Naive B cell (primary cell): ENCODE data around the gene PSAP. TPM values are rescaled to one million over a fixed set of nuclear protein-coding genes. Genes with fewer than 3 reads are reported as not detected.

Experiments
- ATAC-seq, 2 donors: fragments of 150-1000 bp; cut with Tn5 transposase; 2 replicates each; pipeline ENCODE4 v1.10.0; 2021; ENCODE audit warnings: low read depth in 2 of 2, mild to moderate bottlenecking in 2 of 2, moderate library complexity in 2 of 2
- DNase-seq: peaks from one replicate; pipeline ENCODE4 v3.0.0; 2022
- H3K27ac Mint-ChIP-seq, 6 donors: one replicate each; pipeline ENCODE4 v1.8.0; 2020 to 2022; ENCODE audit warnings: mild to moderate bottlenecking in 6 of 6, mixed read lengths in 6 of 6, moderate library complexity in 5 of 6, inconsistent platforms in 2 of 6
- H3K27me3 Mint-ChIP-seq, 3 donors: one replicate each; pipeline ENCODE4 v1.8.0; 2021 to 2022; ENCODE audit warnings: mixed read lengths in 3 of 3, mild to moderate bottlenecking in 1 of 3
- H3K36me3 Mint-ChIP-seq, 2 donors: one replicate each; pipeline ENCODE4 v1.8.0; 2020 to 2022; ENCODE audit warnings: mixed read lengths in 2 of 2, inconsistent platforms in 1 of 2, mild to moderate bottlenecking in 1 of 2
- H3K4me1 Mint-ChIP-seq, 3 donors: one replicate each; pipeline ENCODE4 v1.8.0; 2020 to 2022; ENCODE audit warnings: mixed read lengths in 3 of 3, inconsistent platforms in 1 of 3, mild to moderate bottlenecking in 1 of 3, moderate library complexity in 1 of 3
- H3K4me3 Mint-ChIP-seq, 8 donors: one replicate each; pipeline ENCODE4 v1.8.0; 2020 to 2022; ENCODE audit warnings: mild to moderate bottlenecking in 8 of 8, mixed read lengths in 8 of 8, moderate library complexity in 8 of 8, inconsistent platforms in 2 of 8
- H3K9me3 Mint-ChIP-seq, 7 donors: one replicate each; pipeline ENCODE4 v1.8.0; 2020 to 2022; ENCODE audit warnings: mixed read lengths in 7 of 7, mild to moderate bottlenecking in 5 of 7, inconsistent platforms in 2 of 7, moderate library complexity in 1 of 7
- polyA plus RNA-seq, 6 donors: library from polyadenylated mRNA; unstranded; fragments of 300-500 nt; fragmentation: Illumina TruSeq; gene quantifications; one replicate each; pipeline ENCODE4 v1.2.3, GENCODE V29; 2021; ENCODE audit warnings: low read depth in 6 of 6

The PSAP gene
- polyA plus RNA-seq, 6 donors from 2014 or later = 476 to 761 (median 550) TPM

GRCh38 chr10:71847418-71847817 is 3.6 kb downstream of the PSAP start:
- H3K27me3 Mint-ChIP-seq = no peaks in the 10 kb centered on the region
- ATAC-seq (no peak), DNase-seq (no peak)
- peak overlapping the region in 1 of 6 donors; percentile 78 for H3K27ac Mint-ChIP-seq
- H3K4me1 Mint-ChIP-seq = peaks cover 50 to 87% (median 76%) of the 10 kb centered on the region in 3 donors
- H3K9me3 Mint-ChIP-seq = no peaks in the 10 kb centered on the region
- H3K4me3 Mint-ChIP-seq = peak overlapping the region in 1 of 8 donors; percentile 93
- H3K36me3 Mint-ChIP-seq = no peaks in the 10 kb centered on the region

- Mint-ChIP-seq H3K36me3 (no peaks in the 10 kb centered on the region), H3K4me3 (peak overlapping the region in 1 of 8 donors; percentile 35)
- no peak for DNase-seq
Measured at GRCh38 chr10:71846816-71847215, 4.2 kb downstream of the PSAP start.

DNA sequence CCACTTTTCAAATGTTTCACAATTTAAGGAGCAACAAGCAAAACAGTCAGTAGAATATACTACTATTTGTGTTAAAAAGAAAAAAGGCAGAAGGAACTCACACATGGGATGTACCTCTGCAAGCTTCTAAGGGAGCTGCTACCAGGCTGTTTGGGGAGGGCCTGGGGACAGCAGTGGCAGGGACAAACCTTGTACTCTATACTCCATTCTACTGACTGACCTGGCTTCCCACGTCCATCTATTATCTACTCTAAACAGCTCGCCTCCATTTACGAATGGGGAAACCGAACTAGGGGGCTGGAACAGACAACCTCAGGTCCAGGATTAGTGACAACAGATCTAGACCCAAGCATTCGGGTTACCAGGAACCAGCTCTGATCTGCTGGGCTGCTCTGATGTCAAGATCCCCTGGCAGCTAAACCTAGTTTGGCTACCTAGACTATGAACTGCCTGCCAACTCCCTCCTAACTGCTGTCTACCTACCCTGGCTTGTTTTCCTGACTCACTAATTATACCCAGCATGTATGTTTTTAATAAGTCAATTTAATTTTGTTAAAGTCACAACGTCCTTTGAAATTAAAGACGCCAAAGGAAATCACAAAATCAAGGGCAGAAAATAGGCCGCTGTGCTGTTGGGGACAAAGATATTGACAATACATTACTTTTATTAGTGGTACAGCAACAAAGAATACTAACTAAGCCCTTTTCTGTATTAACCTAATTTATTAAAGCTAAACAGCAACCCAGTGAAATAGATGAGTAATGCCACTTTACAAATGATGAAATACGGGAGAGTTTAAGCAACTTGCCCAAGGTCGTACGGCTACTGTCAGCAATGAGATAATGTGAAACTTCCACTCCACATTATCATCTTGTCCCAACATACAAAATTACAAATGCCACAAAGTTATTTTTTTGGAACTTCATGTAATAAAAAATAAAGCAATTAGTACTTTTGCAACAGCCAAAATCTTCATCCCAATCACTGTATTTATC is 5.3 kb downstream of the PSAP start:
- no peak overlapping the region for H3K27ac Mint-ChIP-seq
- no peaks in the 10 kb centered on the region for H3K36me3 Mint-ChIP-seq
- ATAC-seq (no peak), DNase-seq (no peak)
- H3K9me3 Mint-ChIP-seq = no peaks in the 10 kb centered on the region
- peak overlapping the region in 1 of 8 donors; percentile 47 for H3K4me3 Mint-ChIP-seq
- H3K27me3 Mint-ChIP-seq = no peaks in the 10 kb centered on the region
- H3K4me1 Mint-ChIP-seq = peaks cover 38 to 87% (median 75%) of the 10 kb centered on the region in 3 donors

More at GRCh38 chr10:71846816-71847215, 4.2 kb downstream of the PSAP start:
- Mint-ChIP-seq H3K4me1 (peaks cover 45 to 84% (median 75%) of the 10 kb centered on the region in 3 donors), H3K9me3 (no peaks in the 10 kb centered on the region), H3K27me3 (no peaks in the 10 kb centered on the region), H3K27ac (peak overlapping the region in 4 of 6 donors; percentile 39 to 79 (median 75))
- no peak for ATAC-seq

DNA sequence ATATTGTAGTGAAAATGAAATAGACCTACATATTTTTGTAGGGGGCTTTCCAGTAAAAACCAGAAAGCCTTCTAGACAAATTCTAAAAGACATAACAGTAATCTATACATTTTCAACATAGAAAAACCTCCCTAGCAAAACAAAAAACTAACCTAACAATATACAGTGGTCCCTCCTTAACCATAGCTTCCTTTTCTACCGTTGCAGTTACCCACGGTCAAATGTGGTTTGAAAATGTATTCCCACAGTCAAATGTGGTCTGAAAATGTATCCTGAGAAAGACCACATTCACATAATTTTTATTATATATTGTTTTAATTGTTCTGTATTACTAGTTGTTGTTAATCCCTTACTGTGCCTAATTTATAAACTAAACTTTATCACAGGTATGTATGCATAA is 6.4 kb downstream of the PSAP start:
- Mint-ChIP-seq H3K36me3 (no peaks in the 10 kb centered on the region), H3K4me3 (peak overlapping the region in 1 of 8 donors; percentile 47), H3K27me3 (no peaks in the 10 kb centered on the region), H3K9me3 (no peaks in the 10 kb centered on the region), H3K27ac (no peak overlapping the region), H3K4me1 (peaks cover 33 to 89% (median 76%) of the 10 kb centered on the region in 3 donors)
- DNase-seq (no peak), ATAC-seq (no peak)

- no peak for ATAC-seq
- H3K36me3 Mint-ChIP-seq = no peaks in the 10 kb centered on the region
- H3K4me1 Mint-ChIP-seq = peaks cover 33 to 89% (median 78%) of the 10 kb centered on the region in 3 donors
- H3K4me3 Mint-ChIP-seq = no peak overlapping the region
- H3K27ac Mint-ChIP-seq = peak overlapping the region in 2 of 6 donors; percentile 38 to 59
- H3K9me3 Mint-ChIP-seq = no peaks in the 10 kb centered on the region
- DNase-seq = no peak
- H3K27me3 Mint-ChIP-seq = no peaks in the 10 kb centered on the region
Measured at GRCh38 chr10:71844084-71844483, 7.0 kb downstream of the PSAP start.

DNA sequence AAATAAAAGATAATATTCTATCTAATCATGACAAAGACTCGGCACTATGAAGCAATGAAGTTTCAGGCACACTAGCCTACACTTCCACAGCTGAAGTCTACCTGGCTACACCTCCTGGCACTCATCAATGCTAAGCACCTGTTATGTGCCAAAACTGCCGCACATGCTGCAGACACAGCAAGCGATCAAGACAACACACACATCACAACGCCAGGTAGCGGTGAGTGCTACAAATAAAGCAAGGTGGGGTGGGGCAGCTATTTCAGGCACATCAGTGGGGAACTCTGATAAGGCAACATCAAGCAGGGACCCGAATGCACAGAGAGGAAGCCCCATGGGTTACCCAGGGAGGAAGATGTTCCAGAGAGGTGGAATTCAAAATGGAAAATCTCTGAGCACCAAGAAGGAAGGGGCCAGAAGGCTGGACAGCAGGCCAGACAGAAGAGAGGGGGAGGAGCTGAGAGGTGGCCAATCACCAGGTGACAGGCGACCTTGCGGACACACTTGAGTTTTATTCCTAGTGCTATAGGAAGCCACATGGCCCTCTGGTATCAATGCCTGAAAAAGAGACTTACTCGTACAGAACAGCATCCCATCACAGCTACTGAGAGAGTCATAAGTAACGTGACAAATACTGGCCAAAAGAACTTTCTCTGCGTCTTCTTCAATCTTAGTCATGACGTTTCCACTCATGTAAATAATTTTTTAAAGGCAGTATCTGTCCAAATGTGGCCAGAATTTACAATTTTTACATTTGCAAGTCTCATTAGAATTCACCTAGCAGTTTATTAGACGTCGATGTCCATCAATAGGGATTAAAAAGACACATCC is 8.0 kb downstream of the PSAP start:
- no peaks in the 10 kb centered on the region for H3K36me3 Mint-ChIP-seq
- peak overlapping the region in 4 of 6 donors; percentile 24 to 79 (median 49) for H3K27ac Mint-ChIP-seq
- H3K27me3 Mint-ChIP-seq = no peaks in the 10 kb centered on the region
- H3K4me1 Mint-ChIP-seq = peaks cover 40 to 89% (median 79%) of the 10 kb centered on the region in 3 donors
- no peak for DNase-seq
- no peaks in the 10 kb centered on the region for H3K9me3 Mint-ChIP-seq
- no peak for ATAC-seq
- H3K4me3 Mint-ChIP-seq = no peak overlapping the region

- Mint-ChIP-seq H3K27ac (peak overlapping the region in 1 of 6 donors; percentile 39), H3K4me3 (peak overlapping the region in 1 of 8 donors; percentile 45)
Measured at GRCh38 chr10:71842422-71842821, 8.6 kb downstream of the PSAP start.

DNA sequence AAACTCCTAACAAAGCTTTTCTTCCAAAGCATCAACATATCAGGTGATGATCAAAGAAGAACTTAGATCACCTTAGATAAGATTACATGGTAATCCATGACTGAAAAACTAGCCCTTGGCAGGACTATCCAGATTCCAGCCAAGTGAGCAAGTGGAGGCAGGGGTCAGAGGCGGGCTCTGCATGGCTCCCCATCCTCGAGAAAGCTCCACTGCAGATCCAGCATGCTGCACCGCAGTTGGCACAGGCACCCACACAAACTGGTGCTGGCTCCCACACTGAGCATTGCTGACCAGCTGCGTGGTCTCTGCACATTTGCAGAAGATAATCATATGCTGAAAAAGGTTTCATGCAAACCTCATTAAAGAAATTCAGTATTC is 10.1 kb downstream of the PSAP start:
- no peak for DNase-seq

More at GRCh38 chr10:71842422-71842821, 8.6 kb downstream of the PSAP start:
- peaks cover 0 to 3% of the 10 kb centered on the region in 2 donors for H3K36me3 Mint-ChIP-seq
- ATAC-seq = peak; percentile 72 to 74
- DNase-seq = peak; percentile 36
- peaks cover 43 to 89% (median 79%) of the 10 kb centered on the region in 3 donors for H3K4me1 Mint-ChIP-seq
- no peaks in the 10 kb centered on the region for H3K9me3 Mint-ChIP-seq
- H3K27me3 Mint-ChIP-seq = no peaks in the 10 kb centered on the region

DNA sequence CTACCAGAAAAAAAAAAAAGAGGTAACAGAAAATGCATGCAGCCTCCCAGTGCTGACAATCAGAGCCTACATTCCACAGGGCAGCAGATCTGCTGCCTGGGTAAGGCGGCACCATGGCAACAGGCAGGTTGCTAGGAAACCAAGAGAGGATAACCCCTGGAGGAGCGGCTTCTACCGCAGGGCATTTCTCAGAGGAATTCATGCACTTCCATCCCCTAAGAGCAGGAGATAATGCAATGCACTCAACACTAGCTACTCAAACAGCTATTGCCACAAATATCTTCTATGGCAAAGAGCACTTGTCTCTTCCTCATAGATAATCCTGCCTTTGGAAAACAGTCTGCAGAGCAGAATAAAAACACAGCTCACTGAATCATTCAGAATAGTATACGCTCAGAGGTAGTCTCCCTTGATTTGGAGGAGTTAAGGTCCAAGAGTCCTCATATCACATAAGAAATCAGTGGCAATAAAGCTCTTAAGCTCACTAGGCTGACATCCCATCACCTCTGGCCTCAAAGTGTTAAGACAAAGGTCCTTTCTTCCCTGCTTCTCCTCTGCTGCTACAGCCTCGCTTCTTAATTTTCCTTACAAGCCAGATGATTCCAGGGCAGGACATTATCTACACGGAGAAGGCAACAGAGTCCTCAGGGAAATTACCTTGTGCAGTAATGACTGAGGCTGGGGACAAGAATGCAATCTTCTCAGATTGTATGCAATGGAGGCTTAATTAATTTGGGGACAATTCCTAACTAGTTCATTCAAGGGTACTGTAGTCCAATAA is 10.7 kb downstream of the PSAP start:
- no peak for ATAC-seq
- H3K4me3 Mint-ChIP-seq = peak overlapping the region in 1 of 8 donors; percentile 20

More for the DNA sequence above, 10.1 kb downstream of the PSAP start:
- H3K4me1 Mint-ChIP-seq = peaks cover 50 to 91% (median 86%) of the 10 kb centered on the region in 3 donors
- peaks cover 0 to 5% of the 10 kb centered on the region in 2 donors for H3K36me3 Mint-ChIP-seq
- no peaks in the 10 kb centered on the region for H3K27me3 Mint-ChIP-seq
- ATAC-seq = no peak
- H3K4me3 Mint-ChIP-seq = no peak overlapping the region
- H3K27ac Mint-ChIP-seq = peak overlapping the region in 1 of 6 donors; percentile 39
- H3K9me3 Mint-ChIP-seq = no peaks in the 10 kb centered on the region

DNA sequence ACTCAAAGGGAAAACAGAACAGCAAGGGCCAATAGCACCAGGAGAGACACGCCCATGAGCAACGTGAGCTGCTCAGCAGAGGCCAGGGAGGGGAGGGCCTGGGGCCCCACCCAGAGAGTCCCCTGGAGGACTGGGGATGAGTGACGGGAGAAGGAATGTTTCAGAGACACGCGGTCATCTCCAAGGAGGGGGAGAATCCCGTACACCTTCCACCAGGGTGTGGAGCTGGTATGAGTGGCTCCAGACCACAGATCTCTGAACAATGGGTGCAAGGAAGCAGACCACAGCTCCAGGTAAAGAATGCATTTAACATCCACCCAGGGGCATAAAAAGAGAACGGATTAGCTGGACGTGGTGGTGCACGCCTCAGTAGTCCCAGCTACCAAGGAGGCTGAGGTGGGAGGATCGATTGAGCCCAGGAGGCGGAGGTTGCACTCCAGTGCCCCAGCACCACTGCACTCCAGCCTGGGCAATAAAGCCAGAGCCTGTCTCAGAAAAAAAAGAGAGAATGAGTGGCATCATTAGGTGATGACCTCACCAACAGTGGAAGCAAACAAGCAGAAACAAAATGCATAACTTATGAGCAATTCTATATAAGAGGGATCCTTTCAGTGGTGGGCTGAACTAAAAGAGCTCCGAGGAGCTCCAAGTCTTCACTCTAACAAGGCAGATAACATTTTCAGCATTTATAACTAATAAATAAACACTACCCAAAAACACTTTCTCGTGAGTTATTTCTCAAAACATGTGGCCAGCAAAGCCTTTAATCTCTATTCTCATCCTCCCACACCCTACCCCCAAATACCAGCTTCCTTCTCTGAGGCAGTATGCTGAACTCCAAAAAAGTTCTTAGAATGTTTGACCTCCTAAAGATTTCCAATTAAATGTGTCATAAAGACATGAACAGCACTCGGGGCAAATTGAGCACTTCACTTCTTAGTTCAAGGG is 12.5 kb downstream of the PSAP start:
- ATAC-seq (no peak), DNase-seq (no peak)
- no peaks in the 10 kb centered on the region for H3K9me3 Mint-ChIP-seq
- H3K4me3 Mint-ChIP-seq = peak overlapping the region in 6 of 8 donors; percentile 10 to 81 (median 50)
- H3K36me3 Mint-ChIP-seq = peaks cover 0 to 5% of the 10 kb centered on the region in 2 donors
- peak overlapping the region in 5 of 6 donors; percentile 38 to 99 (median 75) for H3K27ac Mint-ChIP-seq
- peaks cover 60 to 95% (median 95%) of the 10 kb centered on the region in 3 donors for H3K4me1 Mint-ChIP-seq
- H3K27me3 Mint-ChIP-seq = no peaks in the 10 kb centered on the region

More for the DNA sequence above, 10.7 kb downstream of the PSAP start:
- Mint-ChIP-seq H3K4me1 (peaks cover 53 to 95% (median 85%) of the 10 kb centered on the region in 3 donors), H3K27me3 (no peaks in the 10 kb centered on the region), H3K9me3 (no peaks in the 10 kb centered on the region), H3K36me3 (peaks cover 0 to 5% of the 10 kb centered on the region in 2 donors), H3K27ac (peak overlapping the region in 5 of 6 donors; percentile 26 to 81 (median 43))
- DNase-seq = no peak

DNA sequence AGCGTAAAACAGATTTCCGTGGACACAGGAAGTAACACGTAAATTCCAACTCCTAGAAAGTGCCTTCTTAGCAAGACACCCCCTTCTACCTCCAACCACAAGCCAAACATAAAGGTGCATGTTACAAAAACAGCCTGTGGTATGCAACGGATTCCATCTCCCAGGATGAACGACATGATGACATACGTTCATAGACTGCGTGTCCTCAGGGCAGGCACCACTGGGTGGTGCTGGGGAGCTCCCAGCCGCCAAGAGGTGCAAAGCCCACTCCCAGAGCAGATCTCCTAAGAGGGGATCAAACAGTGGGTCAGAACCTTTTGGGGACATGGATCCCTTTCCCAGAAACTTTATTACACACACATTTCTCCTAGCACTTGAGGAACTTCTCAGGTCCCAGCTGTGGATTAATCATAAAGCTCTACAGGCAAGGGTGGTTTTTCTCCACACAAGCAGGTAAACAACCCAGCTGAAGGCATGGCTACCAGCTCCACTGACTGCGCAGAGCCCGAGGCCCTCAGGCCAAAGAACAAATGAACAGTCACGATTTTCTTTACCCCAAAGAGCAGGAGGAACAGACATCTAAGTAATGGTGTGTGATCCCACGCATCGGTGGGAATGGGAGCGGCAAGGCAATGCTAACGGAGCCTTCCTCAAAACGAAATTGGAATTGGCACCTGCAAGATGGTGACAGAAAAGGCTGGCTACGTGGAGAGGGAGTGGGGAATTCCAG is 13.8 kb downstream of the PSAP start:
- Mint-ChIP-seq H3K27me3 (no peaks in the 10 kb centered on the region), H3K4me3 (peak overlapping the region; percentile 10 to 94 (median 84)), H3K36me3 (peaks cover 0 to 5% of the 10 kb centered on the region in 2 donors), H3K9me3 (no peaks in the 10 kb centered on the region), H3K27ac (peak overlapping the region; percentile 69 to 100 (median 99)), H3K4me1 (peaks cover 52 to 95% (median 95%) of the 10 kb centered on the region in 3 donors)
- no peak for DNase-seq
- ATAC-seq = no peak
